ENCODE measurements around the gene GBX1.

GBX1 gene

DNA sequence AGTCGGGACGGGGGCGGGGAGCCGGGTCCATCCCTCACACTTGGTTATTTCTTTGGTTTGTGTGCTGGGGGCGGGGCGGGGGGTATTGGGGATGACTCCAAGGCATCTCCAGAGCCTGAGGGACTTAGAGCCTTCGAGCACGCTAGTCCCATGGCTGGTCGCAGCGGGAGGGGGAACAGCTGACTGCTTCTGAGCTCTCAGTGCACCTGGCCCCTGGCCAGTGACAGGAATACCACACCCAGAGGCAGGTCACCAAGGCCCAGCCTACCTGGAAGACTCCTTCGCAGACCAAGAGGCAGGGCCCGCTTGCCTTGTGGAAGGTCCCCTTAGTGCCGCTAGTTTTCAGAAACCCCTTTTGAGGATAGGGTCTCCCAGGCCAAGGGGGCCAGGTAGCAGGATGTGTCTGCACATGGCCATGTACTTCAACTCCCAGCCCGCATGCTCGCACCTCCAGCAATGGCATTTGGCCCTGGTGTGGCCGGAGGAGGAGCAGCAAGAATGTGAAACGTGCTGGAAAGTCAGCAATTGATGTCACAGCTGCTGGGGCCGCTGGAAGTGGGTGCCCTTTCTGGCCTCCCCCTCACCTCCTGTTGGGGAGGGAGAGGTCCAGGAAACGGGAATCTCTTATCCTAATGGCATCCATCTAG is 40.9 kb downstream of the GBX1 start:
- peaks cover 6 to 14% of the 10 kb centered on the region in 2 donors for H3K4me1 ChIP-seq (ENCODE audit: control insufficient read depth in 1 of 2, insufficient read depth in 2 of 2, low read length in 2 of 2)
- no peak overlapping the region for H3K4me3 ChIP-seq (ENCODE audit: low read depth in 1 of 2, low read length in 2 of 2)
- H3K36me3 ChIP-seq (ENCODE audit: control insufficient read depth in 1 of 2, insufficient read depth in 2 of 2, low read length in 2 of 2): peaks cover 6 to 55% of the 10 kb centered on the region in 2 donors
- no peaks in the 10 kb centered on the region for H3K27me3 ChIP-seq (ENCODE audit: control insufficient read depth in 1 of 2, insufficient read depth in 2 of 2, low read length in 2 of 2)
- no peaks in the 10 kb centered on the region for H3K9me3 ChIP-seq (ENCODE audit: control insufficient read depth in 1 of 2, low read length in 2 of 2)
- H3K9ac ChIP-seq (ENCODE audit: low read depth in 1 of 2, low read length in 2 of 2): no peak overlapping the region
- no peak overlapping the region for H3K27ac ChIP-seq (ENCODE audit: low read depth, low read length)

DNA sequence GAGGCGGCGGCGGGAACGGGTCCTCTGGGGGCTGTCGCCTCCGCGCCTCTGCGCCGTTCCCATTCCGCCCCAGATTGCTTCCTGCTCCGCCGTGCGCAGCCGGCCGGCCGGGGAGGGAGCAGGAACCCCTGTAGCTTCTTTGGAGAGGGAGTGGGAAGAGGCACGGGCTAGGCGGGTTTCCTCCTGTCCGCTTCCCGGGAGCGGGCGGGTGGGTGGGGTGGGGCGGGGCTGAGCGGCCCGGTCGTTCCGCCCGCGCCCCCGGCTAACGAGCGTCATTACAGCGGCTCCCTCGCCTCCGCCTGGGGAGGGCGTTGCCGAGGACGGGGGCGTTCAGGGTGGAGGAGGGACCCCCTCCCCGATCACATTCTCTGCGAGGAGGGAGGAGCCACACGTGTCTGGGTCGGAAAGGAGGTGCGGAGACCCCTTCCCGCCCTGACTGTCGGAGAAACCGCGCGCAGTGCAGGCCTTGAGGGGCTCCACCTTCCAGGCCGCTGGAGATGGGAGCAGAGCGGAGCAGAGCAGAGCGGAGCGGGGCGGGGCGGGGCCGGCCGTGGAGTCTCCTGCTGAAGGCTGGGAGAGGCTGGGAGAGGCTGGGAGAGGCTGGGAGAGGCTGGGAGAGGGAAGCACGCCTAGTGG is 41.5 kb downstream of the GBX1 start:
- Histone ChIP-seq H3K9ac (ENCODE audit: low read depth in 1 of 2, low read length in 2 of 2) (peak overlapping the region in 1 of 2 donors; percentile 17), H3K27me3 (ENCODE audit: control insufficient read depth in 1 of 2, insufficient read depth in 2 of 2, low read length in 2 of 2) (no peaks in the 10 kb centered on the region), H3K36me3 (ENCODE audit: control insufficient read depth in 1 of 2, insufficient read depth in 2 of 2, low read length in 2 of 2) (peaks cover 6 to 56% of the 10 kb centered on the region in 2 donors), H3K9me3 (ENCODE audit: control insufficient read depth in 1 of 2, low read length in 2 of 2) (no peaks in the 10 kb centered on the region), H3K4me1 (ENCODE audit: control insufficient read depth in 1 of 2, insufficient read depth in 2 of 2, low read length in 2 of 2) (peaks cover 6 to 14% of the 10 kb centered on the region in 2 donors), H3K4me3 (ENCODE audit: low read depth in 1 of 2, low read length in 2 of 2) (peak overlapping the region; percentile 58 to 59), H3K27ac (ENCODE audit: low read depth, low read length) (no peak overlapping the region)

DNA sequence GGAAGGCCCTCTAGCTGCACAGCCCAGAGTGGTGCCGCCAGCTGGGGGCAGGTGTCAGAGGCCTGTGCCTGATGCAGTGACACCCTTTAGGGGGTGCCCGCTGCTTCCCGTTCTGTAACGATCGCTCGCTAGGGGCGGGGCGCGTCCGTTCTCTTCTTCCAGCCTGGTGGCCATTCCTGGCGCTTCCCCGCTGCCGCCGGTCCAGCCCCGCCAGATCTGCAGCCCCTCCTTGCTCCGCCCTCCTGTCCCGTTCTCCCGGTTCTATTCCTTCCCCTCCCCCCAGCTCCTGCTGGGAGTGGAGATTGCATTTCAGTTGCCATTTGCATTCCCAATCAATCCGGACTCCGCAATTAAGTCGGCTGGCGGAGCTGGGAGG is 42.0 kb downstream of the GBX1 start:
- Histone ChIP-seq H3K4me1 (ENCODE audit: control insufficient read depth in 1 of 2, insufficient read depth in 2 of 2, low read length in 2 of 2) (peaks cover 6 to 14% of the 10 kb centered on the region in 2 donors), H3K9me3 (ENCODE audit: control insufficient read depth in 1 of 2, low read length in 2 of 2) (no peaks in the 10 kb centered on the region), H3K27ac (ENCODE audit: low read depth, low read length) (no peak overlapping the region), H3K9ac (ENCODE audit: low read depth in 1 of 2, low read length in 2 of 2) (peak overlapping the region in 1 of 2 donors; percentile 17), H3K36me3 (ENCODE audit: control insufficient read depth in 1 of 2, insufficient read depth in 2 of 2, low read length in 2 of 2) (peaks cover 6 to 56% of the 10 kb centered on the region in 2 donors), H3K27me3 (ENCODE audit: control insufficient read depth in 1 of 2, insufficient read depth in 2 of 2, low read length in 2 of 2) (no peaks in the 10 kb centered on the region), H3K4me3 (ENCODE audit: low read depth in 1 of 2, low read length in 2 of 2) (peak overlapping the region; percentile 58 to 59)

DNA sequence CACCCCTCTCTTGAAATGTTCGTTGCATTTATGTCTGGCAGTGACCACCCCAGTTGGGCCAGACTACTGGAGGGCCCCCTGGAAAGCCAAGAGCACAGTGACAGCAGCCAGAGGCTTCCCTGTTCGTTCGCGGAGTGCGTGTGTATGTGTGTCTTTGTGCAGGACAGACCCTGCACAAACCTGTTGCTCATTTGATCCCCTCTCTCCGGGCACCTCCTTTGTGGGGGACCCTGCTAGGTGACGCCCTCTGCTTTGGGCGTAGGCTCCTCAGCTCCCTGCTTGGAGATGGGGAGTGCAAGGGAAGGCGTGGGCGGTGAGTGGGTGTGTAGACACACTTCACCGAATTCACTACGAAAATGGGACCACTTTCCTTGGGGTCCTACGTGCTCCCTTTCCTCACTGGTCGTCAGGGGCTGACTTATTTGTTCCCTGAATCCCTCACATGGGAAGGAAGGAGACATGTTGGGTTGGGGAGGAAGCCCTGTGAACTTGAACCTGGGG is 42.5 kb downstream of the GBX1 start:
- no peaks in the 10 kb centered on the region for H3K27me3 ChIP-seq (ENCODE audit: control insufficient read depth in 1 of 2, insufficient read depth in 2 of 2, low read length in 2 of 2)
- peaks cover 11 to 56% of the 10 kb centered on the region in 2 donors for H3K36me3 ChIP-seq (ENCODE audit: control insufficient read depth in 1 of 2, insufficient read depth in 2 of 2, low read length in 2 of 2)
- no peaks in the 10 kb centered on the region for H3K9me3 ChIP-seq (ENCODE audit: control insufficient read depth in 1 of 2, low read length in 2 of 2)
- H3K27ac ChIP-seq (ENCODE audit: low read depth, low read length): no peak overlapping the region
- H3K4me1 ChIP-seq (ENCODE audit: control insufficient read depth in 1 of 2, insufficient read depth in 2 of 2, low read length in 2 of 2): peaks cover 6 to 14% of the 10 kb centered on the region in 2 donors
- peak overlapping the region in 1 of 2 donors; percentile 58 for H3K4me3 ChIP-seq (ENCODE audit: low read depth in 1 of 2, low read length in 2 of 2)
- no peak overlapping the region for H3K9ac ChIP-seq (ENCODE audit: low read depth in 1 of 2, low read length in 2 of 2)

DNA sequence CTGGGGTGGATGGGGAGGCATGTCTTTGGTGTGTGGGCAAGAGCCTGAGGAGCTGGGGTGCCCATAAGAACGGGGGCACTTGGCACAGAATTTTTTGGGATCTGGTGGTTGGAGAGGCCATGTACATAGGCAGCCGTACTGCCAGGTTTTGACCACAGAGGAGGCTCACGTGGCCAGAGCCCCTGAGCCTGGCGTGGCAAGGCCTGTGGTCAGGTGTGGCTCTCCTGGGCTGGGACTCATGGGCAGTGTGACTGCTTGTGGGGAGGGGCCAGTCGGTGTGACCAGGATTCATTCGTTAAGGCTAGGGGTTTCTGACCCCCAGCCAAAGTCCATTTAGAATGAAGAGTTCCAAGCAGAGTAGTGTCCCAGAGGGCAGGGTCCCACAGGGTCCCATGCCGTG is 43.0 kb downstream of the GBX1 start:
- H3K27ac ChIP-seq (ENCODE audit: low read depth, low read length): no peak overlapping the region
- H3K36me3 ChIP-seq (ENCODE audit: control insufficient read depth in 1 of 2, insufficient read depth in 2 of 2, low read length in 2 of 2): peaks cover 12 to 57% of the 10 kb centered on the region in 2 donors
- H3K9ac ChIP-seq (ENCODE audit: low read depth in 1 of 2, low read length in 2 of 2): no peak overlapping the region
- H3K4me1 ChIP-seq (ENCODE audit: control insufficient read depth in 1 of 2, insufficient read depth in 2 of 2, low read length in 2 of 2): peaks cover 6 to 14% of the 10 kb centered on the region in 2 donors
- H3K4me3 ChIP-seq (ENCODE audit: low read depth in 1 of 2, low read length in 2 of 2): no peak overlapping the region
- no peaks in the 10 kb centered on the region for H3K9me3 ChIP-seq (ENCODE audit: control insufficient read depth in 1 of 2, low read length in 2 of 2)
- H3K27me3 ChIP-seq (ENCODE audit: control insufficient read depth in 1 of 2, insufficient read depth in 2 of 2, low read length in 2 of 2): no peaks in the 10 kb centered on the region

DNA sequence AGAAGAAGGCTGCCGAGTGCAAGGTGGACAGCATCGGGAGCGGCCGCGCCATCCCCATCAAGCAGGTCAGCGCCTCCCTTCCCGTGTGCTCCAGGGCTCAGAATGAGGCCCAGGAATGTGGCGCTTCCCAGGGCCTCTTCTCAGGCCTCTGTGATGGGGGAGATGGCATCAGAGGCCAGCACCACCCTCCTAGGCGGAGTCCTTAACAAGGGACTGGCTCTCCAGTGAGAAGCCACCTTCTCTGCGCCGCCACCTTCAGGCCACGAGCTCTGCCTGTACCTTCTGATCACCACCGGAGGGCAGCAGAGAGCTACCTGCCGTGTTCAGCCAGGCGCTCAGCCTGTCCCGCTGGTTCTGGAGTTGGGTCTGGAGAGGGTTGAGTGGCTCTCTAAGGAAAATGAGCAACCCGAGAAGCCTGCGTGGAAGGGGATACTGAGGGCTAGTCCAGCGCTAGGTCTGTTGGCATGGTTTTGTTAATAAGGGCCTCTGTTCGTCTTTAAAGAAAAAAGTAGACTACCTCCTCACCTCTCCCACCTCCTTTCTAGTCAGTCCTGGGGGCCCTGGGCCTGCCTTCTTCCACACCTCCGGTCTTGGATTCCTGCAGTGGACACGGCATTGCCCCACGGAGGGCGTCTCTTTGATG is 43.6 kb downstream of the GBX1 start:
- H3K4me3 ChIP-seq (ENCODE audit: low read depth in 1 of 2, low read length in 2 of 2): no peak overlapping the region
- no peaks in the 10 kb centered on the region for H3K9me3 ChIP-seq (ENCODE audit: control insufficient read depth in 1 of 2, low read length in 2 of 2)
- peaks cover 11 to 62% of the 10 kb centered on the region in 2 donors for H3K36me3 ChIP-seq (ENCODE audit: control insufficient read depth in 1 of 2, insufficient read depth in 2 of 2, low read length in 2 of 2)
- no peak overlapping the region for H3K27ac ChIP-seq (ENCODE audit: low read depth, low read length)
- no peak overlapping the region for H3K9ac ChIP-seq (ENCODE audit: low read depth in 1 of 2, low read length in 2 of 2)
- H3K4me1 ChIP-seq (ENCODE audit: control insufficient read depth in 1 of 2, insufficient read depth in 2 of 2, low read length in 2 of 2): peaks cover 6 to 14% of the 10 kb centered on the region in 2 donors
- no peaks in the 10 kb centered on the region for H3K27me3 ChIP-seq (ENCODE audit: control insufficient read depth in 1 of 2, insufficient read depth in 2 of 2, low read length in 2 of 2)

DNA sequence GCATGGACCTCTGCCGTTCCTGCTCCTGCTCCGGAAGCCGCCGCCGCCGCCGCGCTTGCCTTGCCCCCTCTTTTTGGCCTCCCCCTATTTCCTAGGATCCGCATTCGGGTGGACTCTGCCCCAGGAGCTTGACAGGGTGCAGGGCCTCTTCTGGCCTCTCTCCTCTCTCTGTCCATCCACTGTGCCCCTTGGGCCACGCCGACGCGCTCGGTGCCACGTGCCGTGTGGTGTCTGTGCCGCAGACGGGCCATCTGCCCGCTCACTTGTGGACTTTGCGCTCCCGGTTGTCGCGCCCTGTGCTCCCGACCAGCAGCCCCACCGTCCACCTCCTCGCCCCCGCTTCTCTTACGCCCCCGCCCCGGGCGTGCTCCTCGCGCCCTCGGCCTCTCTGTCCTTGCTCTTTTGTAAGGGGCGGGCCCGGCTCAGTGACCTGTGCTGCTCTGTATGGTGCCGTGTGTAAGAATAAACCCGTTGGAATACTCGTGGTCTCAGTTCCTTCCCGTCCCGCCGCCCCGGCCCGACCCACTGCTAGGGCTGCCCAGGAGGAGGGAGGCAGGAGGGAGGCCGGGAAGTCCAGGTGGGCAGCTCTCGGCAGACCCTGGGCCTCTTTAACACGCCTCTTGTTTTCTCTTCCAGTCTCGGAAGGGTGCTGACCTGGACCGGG is 44.2 kb downstream of the GBX1 start:
- H3K36me3 ChIP-seq (ENCODE audit: control insufficient read depth in 1 of 2, insufficient read depth in 2 of 2, low read length in 2 of 2): peaks cover 6 to 63% of the 10 kb centered on the region in 2 donors

DNA sequence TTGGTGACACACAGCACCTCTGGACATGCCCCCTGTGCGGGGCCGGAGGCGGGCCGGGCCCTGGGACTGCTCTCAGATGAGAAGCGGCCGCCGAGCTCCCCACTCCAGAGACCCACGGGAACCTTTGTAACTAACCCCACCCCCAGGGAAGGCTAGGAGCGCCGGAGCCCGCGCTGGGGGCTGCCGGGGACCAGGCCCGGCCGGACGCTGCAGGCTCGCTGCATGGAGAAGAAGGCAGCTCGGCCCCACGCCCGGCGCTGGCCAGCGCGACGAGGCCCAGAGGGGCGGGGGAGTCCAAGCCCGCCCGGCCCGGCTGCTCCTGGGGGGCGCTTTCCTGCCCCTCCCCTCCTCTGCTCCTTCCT is 44.7 kb downstream of the GBX1 start:
- Histone ChIP-seq H3K27me3 (ENCODE audit: control insufficient read depth in 1 of 2, insufficient read depth in 2 of 2, low read length in 2 of 2) (no peaks in the 10 kb centered on the region), H3K4me3 (ENCODE audit: low read depth in 1 of 2, low read length in 2 of 2) (no peak overlapping the region), H3K27ac (ENCODE audit: low read depth, low read length) (no peak overlapping the region), H3K36me3 (ENCODE audit: control insufficient read depth in 1 of 2, insufficient read depth in 2 of 2, low read length in 2 of 2) (peaks cover 11 to 63% of the 10 kb centered on the region in 2 donors), H3K9ac (ENCODE audit: low read depth in 1 of 2, low read length in 2 of 2) (no peak overlapping the region), H3K4me1 (ENCODE audit: control insufficient read depth in 1 of 2, insufficient read depth in 2 of 2, low read length in 2 of 2) (peaks cover 6 to 14% of the 10 kb centered on the region in 2 donors), H3K9me3 (ENCODE audit: control insufficient read depth in 1 of 2, low read length in 2 of 2) (no peaks in the 10 kb centered on the region)

More for the DNA sequence above, 44.2 kb downstream of the GBX1 start:
- Histone ChIP-seq H3K9ac (ENCODE audit: low read depth in 1 of 2, low read length in 2 of 2) (no peak overlapping the region), H3K27me3 (ENCODE audit: control insufficient read depth in 1 of 2, insufficient read depth in 2 of 2, low read length in 2 of 2) (no peaks in the 10 kb centered on the region), H3K9me3 (ENCODE audit: control insufficient read depth in 1 of 2, low read length in 2 of 2) (no peaks in the 10 kb centered on the region), H3K4me3 (ENCODE audit: low read depth in 1 of 2, low read length in 2 of 2) (no peak overlapping the region), H3K4me1 (ENCODE audit: control insufficient read depth in 1 of 2, insufficient read depth in 2 of 2, low read length in 2 of 2) (peaks cover 6 to 14% of the 10 kb centered on the region in 2 donors), H3K27ac (ENCODE audit: low read depth, low read length) (no peak overlapping the region)

DNA sequence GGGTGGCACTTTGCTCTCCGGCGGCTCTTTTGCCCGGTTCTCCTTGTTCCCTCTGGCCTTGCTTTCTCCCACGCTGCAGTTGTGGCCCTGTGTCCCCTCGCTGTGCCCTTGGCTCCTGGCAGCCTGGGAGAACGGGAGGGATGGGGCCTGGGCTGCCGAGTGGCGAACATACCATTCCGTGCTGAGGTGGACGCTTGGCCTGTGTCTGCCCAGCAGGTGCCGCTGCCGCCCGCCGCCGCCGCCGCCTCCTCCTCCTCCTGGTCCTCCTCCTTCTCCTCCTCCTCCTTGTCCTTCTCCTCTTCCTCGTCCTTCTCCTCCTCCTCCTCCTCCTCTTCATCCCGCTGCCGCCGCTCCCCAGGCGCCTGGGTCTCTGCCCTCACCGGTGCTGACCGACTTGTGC is 45.2 kb downstream of the GBX1 start:
- Histone ChIP-seq H3K9me3 (ENCODE audit: control insufficient read depth in 1 of 2, low read length in 2 of 2) (no peaks in the 10 kb centered on the region), H3K4me1 (ENCODE audit: control insufficient read depth in 1 of 2, insufficient read depth in 2 of 2, low read length in 2 of 2) (peaks cover 6 to 14% of the 10 kb centered on the region in 2 donors), H3K36me3 (ENCODE audit: control insufficient read depth in 1 of 2, insufficient read depth in 2 of 2, low read length in 2 of 2) (peaks cover 13 to 64% of the 10 kb centered on the region in 2 donors), H3K9ac (ENCODE audit: low read depth in 1 of 2, low read length in 2 of 2) (no peak overlapping the region), H3K27ac (ENCODE audit: low read depth, low read length) (no peak overlapping the region), H3K27me3 (ENCODE audit: control insufficient read depth in 1 of 2, insufficient read depth in 2 of 2, low read length in 2 of 2) (no peaks in the 10 kb centered on the region), H3K4me3 (ENCODE audit: low read depth in 1 of 2, low read length in 2 of 2) (no peak overlapping the region)
